PC-3 (cell line): Measurements from ENCODE around the gene PNLDC1. TPM values are rescaled to one million over a fixed set of nuclear protein-coding genes. Genes with fewer than 3 reads are reported as not detected.
A peak's percentile ranks its signal among the peaks of the same experiment; 100 is the strongest.
"Not testable (repeated sequence)": the region's sequence is repeated elsewhere in the genome, so short reads cannot be mapped to it uniquely, and the experiment has no call there.

Experiments used
- ATAC-seq: fragments of 200-7000 bp; cut with Tn5 transposase; 2 replicates; pipeline ENCODE4 v1.9.1; 2020; ENCODE audit warnings: mild to moderate bottlenecking, moderate library complexity
- BruUV-seq: library from RNA; stranded (reverse); fragments of 400-500 nt; replicated peaks from 2 replicates; lab custom pipeline; 2021; lab: Mats Ljungman, UMichigan
- CTCF ChIA-PET: fragments of 300-600 bp; sonication (Branson Sonifier 250); formaldehyde crosslinking; loops from one replicate; lab custom pipeline; 2022; ENCODE audit warnings: antibody characterized with exemption; lab: Charles Lee
- POLR2A ChIA-PET: fragments of 300-600 bp; sonication (Branson Sonifier 250); formaldehyde crosslinking; loops from one replicate; lab custom pipeline; 2022; ENCODE audit warnings: antibody characterized with exemption; ENCODE audit not compliant: unreplicated experiment; lab: Charles Lee
- DNase-seq: peaks from one replicate; pipeline ENCODE4 v3.0.0-alpha.2; 2015
- H2AFZ ChIP-seq: fragments of 300-600 bp; sonication (generic); 2 replicates; pipeline ENCODE4 v1.6.0; 2016; ENCODE audit warnings: antibody characterized with exemption, low read length
- H3F3A ChIP-seq: fragments of 300-600 bp; sonication (generic); one replicate; pipeline ENCODE4 v1.6.0; 2017; ENCODE audit warnings: antibody characterized with exemption, low read length, control low read depth, mild to moderate bottlenecking; ENCODE audit not compliant: unreplicated experiment
- H3K27ac ChIP-seq: fragments of 300-600 bp; sonication (generic); 2 replicates; pipeline ENCODE4 v1.5.1; 2016; ENCODE audit warnings: mild to moderate bottlenecking, low read length
- H3K27me3 ChIP-seq: fragments of 300-600 bp; sonication (generic); 2 replicates; pipeline ENCODE4 v1.6.1; 2016; ENCODE audit warnings: low read length, mixed read lengths
- H3K36me3 ChIP-seq: fragments of 300-600 bp; sonication (generic); 2 replicates; pipeline ENCODE4 v1.6.1; 2016; ENCODE audit warnings: low read depth, mixed run types, low read length, mixed read lengths
- H3K4me1 ChIP-seq: fragments of 300-600 bp; sonication (generic); 2 replicates; pipeline ENCODE4 v1.5.1; 2016; ENCODE audit warnings: low read length; ENCODE audit not compliant: insufficient read depth
- H3K4me2 ChIP-seq: fragments of 300-600 bp; sonication (generic); 2 replicates; pipeline ENCODE4 v1.6.0; 2016; ENCODE audit warnings: low read length
- H3K4me3 ChIP-seq: fragments of 300-600 bp; sonication (generic); 2 replicates; pipeline ENCODE4 v1.5.1; 2016; ENCODE audit warnings: mild to moderate bottlenecking, low read length, mixed read lengths
- H3K79me2 ChIP-seq: fragments of 300-600 bp; sonication (generic); 2 replicates; pipeline ENCODE4 v1.6.1; 2017; ENCODE audit warnings: low read length, mixed read lengths
- H3K9ac ChIP-seq: fragments of 300-600 bp; sonication (generic); 2 replicates; pipeline ENCODE4 v1.6.0; 2016; ENCODE audit warnings: mild to moderate bottlenecking, low read length
- H3K9me2 ChIP-seq: fragments of 300-600 bp; sonication (generic); replicated peaks from 2 replicates; pipeline ENCODE4 v1.6.1; 2016; ENCODE audit warnings: mixed run types, low read length, mixed read lengths
- H3K9me3 ChIP-seq: fragments of 300-600 bp; sonication (generic); 2 replicates; pipeline ENCODE4 v1.6.1; 2016; ENCODE audit warnings: low read length, mixed read lengths
- H4K20me1 ChIP-seq: fragments of 300-600 bp; sonication (generic); 2 replicates; pipeline ENCODE4 v1.6.1; 2016; ENCODE audit warnings: low read length, mixed read lengths
- CTCF ChIP-seq: fragments of 300-600 bp; sonication (generic); conservative IDR thresholded peaks from 2 replicates; pipeline ENCODE4 v1.5.1; 2017; ENCODE audit warnings: antibody characterized with exemption, low read depth, mild to moderate bottlenecking, low read length
- EZH2 ChIP-seq: fragments of 300-600 bp; sonication (generic); IDR thresholded peaks from one replicate; pipeline ENCODE4 v1.6.1; 2017; ENCODE audit warnings: antibody characterized with exemption, mild to moderate bottlenecking, low read length; ENCODE audit not compliant: unreplicated experiment
- EZH2phosphoT487 ChIP-seq: fragments of 300-600 bp; sonication (generic); IDR thresholded peaks from 2 replicates; pipeline ENCODE4 v1.6.1; 2018; ENCODE audit warnings: mild to moderate bottlenecking, antibody characterized with exemption, low read length, borderline replicate concordance
- intact Hi-C: fragments of 100-400 bp; cut with micrococcal nuclease; formaldehyde crosslinking; loops from 2 replicates; pipeline ENCODE4 v1.9.0; 2023
- total RNA-seq: library from RNA; depleted of rRNA; stranded (reverse); fragments of >200 nt; gene quantifications from 2 replicates; pipeline ENCODE4 v1.2.3, GENCODE V29; 2014

Gene PNLDC1
- total RNA-seq, 1 experiment from 2014 or later, result not detected

- H3K9me2 ChIP-seq, H3K27me3 ChIP-seq, BruUV-seq, H3K4me3 ChIP-seq, H3K9ac ChIP-seq, H3K4me2 ChIP-seq, H3K9me3 ChIP-seq, H3K27ac ChIP-seq, POLR2A ChIA-PET, H4K20me1 ChIP-seq, H3K79me2 ChIP-seq, H3K4me1 ChIP-seq, H3F3A ChIP-seq, H3K36me3 ChIP-seq: not testable (repeated sequence)
- DNase-seq (peak; percentile 79), ATAC-seq (peak; percentile 67)
- peak; percentile 62 for TF ChIP-seq CTCF
- H2AFZ ChIP-seq, result peak overlapping the region; percentile 26; the same call in 1 of the 2 replicates
- CTCF ChIA-PET, result interaction anchor here (0.6 to 1.4 kb wide), 4 partner anchors 23 to 173 kb away, joined by 3 to 10 read pairs (median 4); no protein-coding TSS in a partner anchor
- intact Hi-C loops, result loop anchor here (1.0 to 2.0 kb wide), 2 partner anchors 78 to 179 kb away; no protein-coding TSS in a partner anchor
These were observed 63.3 kb downstream of the PNLDC1 start for GRCh38 chr6:159863341-159863740.

GRCh38 chr6:159865226-159865920, 65.3 kb downstream of the PNLDC1 start:
- Histone ChIP-seq H3F3A (no peaks in the 10 kb centered on the region), H3K9me3 (no peaks in the 10 kb centered on the region), H3K27ac (no peak overlapping the region), H3K79me2 (no peaks in the 10 kb centered on the region), H3K4me2 (no peak overlapping the region), H3K4me1 (no peaks in the 10 kb centered on the region), H3K36me3 (no peaks in the 10 kb centered on the region), H3K9ac (no peak overlapping the region), H3K27me3 (no peaks in the 10 kb centered on the region), H3K9me2 (no peaks in the 10 kb centered on the region), H2AFZ (no peak overlapping the region), H4K20me1 (no peaks in the 10 kb centered on the region), H3K4me3 (no peak overlapping the region)
- no TSS peak for BruUV-seq
- TF ChIP-seq CTCF (no peak), EZH2phosphoT487 (no peak), EZH2 (no peak)
- DNase-seq, result no peak
- ChIA-PET CTCF (no interaction called here), POLR2A (interaction anchor here (0.6 kb wide), 1 partner anchor 138 kb away, joined by 5 read pairs; the partner anchor contains the start of gene WTAP)
- ATAC-seq, result no peak
- intact Hi-C loops, result no loop called here
